ENCODE data around the gene NRP2.

The NRP2 gene

GRCh38 chr2:205814039-205814364, 131.7 kb downstream of the NRP2 start:
- DNase-seq (ENCODE audit: extremely low read depth, insufficient read length): no peak
- TF ChIP-seq CTCF (IDR thresholded peaks at IDR 0.05; ENCODE audit: insufficient read depth, low read length, poor library complexity, severe bottlenecking): no peak
- Histone ChIP-seq H3K27me3 (replicated peaks; ENCODE audit: control insufficient read depth, insufficient read depth, low read length) (no peaks in the 10 kb centered on the region; the same call in none of the 2 replicates), H3K4me3 (replicated peaks; ENCODE audit: low read depth, low read length) (no peak overlapping the region), H3K36me3 (ENCODE audit: control insufficient read depth, insufficient read depth, low read length) (no peaks in the 10 kb centered on the region)

- no peaks in the 10 kb centered on the region for H3K36me3 ChIP-seq (ENCODE audit: control insufficient read depth, insufficient read depth, low read length)
- DNase-seq (ENCODE audit: extremely low read depth, insufficient read length): no peak
Observed at GRCh38 chr2:205815673-205816072, 133.4 kb downstream of the NRP2 start.

GRCh38 chr2:205816268-205816667, 134.0 kb downstream of the NRP2 start:
- H3K4me3 ChIP-seq (replicated peaks; ENCODE audit: low read depth, low read length): no peak overlapping the region
- H3K27me3 ChIP-seq (replicated peaks; ENCODE audit: control insufficient read depth, insufficient read depth, low read length): no peaks in the 10 kb centered on the region; the same call in 1 of the 2 replicates
- no peak for TF ChIP-seq CTCF (IDR thresholded peaks at IDR 0.05; ENCODE audit: insufficient read depth, low read length, poor library complexity, severe bottlenecking)
- no peak for DNase-seq (ENCODE audit: extremely low read depth, insufficient read length)
- no peaks in the 10 kb centered on the region for H3K36me3 ChIP-seq (ENCODE audit: control insufficient read depth, insufficient read depth, low read length)

More at GRCh38 chr2:205815673-205816072, 133.4 kb downstream of the NRP2 start:
- H3K4me3 ChIP-seq (replicated peaks; ENCODE audit: low read depth, low read length): no peak overlapping the region
- no peaks in the 10 kb centered on the region; the same call in 1 of the 2 replicates for H3K27me3 ChIP-seq (replicated peaks; ENCODE audit: control insufficient read depth, insufficient read depth, low read length)
- no peak for TF ChIP-seq CTCF (IDR thresholded peaks at IDR 0.05; ENCODE audit: insufficient read depth, low read length, poor library complexity, severe bottlenecking)

GRCh38 chr2:205822579-205822978, 140.3 kb downstream of the NRP2 start:
- no peak for DNase-seq (ENCODE audit: extremely low read depth, insufficient read length)
- Histone ChIP-seq H3K36me3 (ENCODE audit: control insufficient read depth, insufficient read depth, low read length) (no peaks in the 10 kb centered on the region), H3K4me3 (replicated peaks; ENCODE audit: low read depth, low read length) (no peak overlapping the region), H3K27me3 (replicated peaks; ENCODE audit: control insufficient read depth, insufficient read depth, low read length) (no peaks in the 10 kb centered on the region)
- no peak for TF ChIP-seq CTCF (IDR thresholded peaks at IDR 0.05; ENCODE audit: insufficient read depth, low read length, poor library complexity, severe bottlenecking)

GRCh38 chr2:205827809-205828365, 145.6 kb downstream of the NRP2 start:
- Histone ChIP-seq H3K4me3 (replicated peaks; ENCODE audit: low read depth, low read length) (no peak overlapping the region), H3K27me3 (replicated peaks; ENCODE audit: control insufficient read depth, insufficient read depth, low read length) (no peaks in the 10 kb centered on the region), H3K36me3 (ENCODE audit: control insufficient read depth, insufficient read depth, low read length) (no peaks in the 10 kb centered on the region)
- DNase-seq (ENCODE audit: extremely low read depth, insufficient read length): no peak
- no peak for TF ChIP-seq CTCF (IDR thresholded peaks at IDR 0.05; ENCODE audit: insufficient read depth, low read length, poor library complexity, severe bottlenecking)

- no peak for TF ChIP-seq CTCF (IDR thresholded peaks at IDR 0.05; ENCODE audit: insufficient read depth, low read length, poor library complexity, severe bottlenecking)
- H3K4me3 ChIP-seq (replicated peaks; ENCODE audit: low read depth, low read length): no peak overlapping the region
- H3K36me3 ChIP-seq (ENCODE audit: control insufficient read depth, insufficient read depth, low read length): no peaks in the 10 kb centered on the region
- no peaks in the 10 kb centered on the region; the same call in 1 of the 2 replicates for H3K27me3 ChIP-seq (replicated peaks; ENCODE audit: control insufficient read depth, insufficient read depth, low read length)
- no peak for DNase-seq (ENCODE audit: extremely low read depth, insufficient read length)
Observed at GRCh38 chr2:205833864-205834263, 151.6 kb downstream of the NRP2 start.
